GM18909 (cell line): Measurements from ENCODE around the gene PPEF1.

Experiments
- ATAC-seq: cut with Tn5 transposase; IDR thresholded peaks from one replicate; pipeline ENCODE4 v1.9.1; 2021; ENCODE audit warnings: mild to moderate bottlenecking; ENCODE audit not compliant: unreplicated experiment, poor library complexity

Gene PPEF1

GRCh38 chrX:18707426-18708049, at the start of gene PPEF1:
Gene PPEF1 (plus strand): TSS chrX:18707645. CDS start chrX:18707781, 136 bp downstream.
- ATAC-seq = no peak

GRCh38 chrX:18661273-18661672, 46.2 kb upstream of the PPEF1 start:
- no peak for ATAC-seq

- no peak for ATAC-seq
These were observed 42.5 kb upstream of the PPEF1 start for GRCh38 chrX:18664947-18665346.

GRCh38 chrX:18666614-18667013, 40.8 kb upstream of the PPEF1 start:
- ATAC-seq = no peak

- no peak for ATAC-seq
These were observed 39.2 kb upstream of the PPEF1 start for GRCh38 chrX:18668071-18668835.

- no peak for ATAC-seq
These were observed 35.4 kb upstream of the PPEF1 start, which contains the start of gene RS1 for GRCh38 chrX:18672008-18672407. Gene RS1 (minus strand): TSS chrX:18672108. CDS start chrX:18672068, 40 bp downstream.

- ATAC-seq = peak; percentile 47
These were observed 33.0 kb upstream of the PPEF1 start for GRCh38 chrX:18674417-18674787.

GRCh38 chrX:18674788-18675735, 32.4 kb upstream of the PPEF1 start:
- peak; percentile 82 for ATAC-seq

- no peak for ATAC-seq
These were observed 31.4 kb upstream of the PPEF1 start for GRCh38 chrX:18676050-18676449.

- ATAC-seq = no peak
These were observed 31.0 kb upstream of the PPEF1 start for GRCh38 chrX:18676470-18676869.

GRCh38 chrX:18677161-18677869, 30.1 kb upstream of the PPEF1 start:
- no peak for ATAC-seq

GRCh38 chrX:18681996-18682395, 25.4 kb upstream of the PPEF1 start:
- ATAC-seq = no peak

GRCh38 chrX:18682979-18683387, 24.5 kb upstream of the PPEF1 start:
- no peak for ATAC-seq

- ATAC-seq = no peak
These were observed 19.5 kb upstream of the PPEF1 start for GRCh38 chrX:18687856-18688495.

- ATAC-seq = no peak
These were observed 16.0 kb upstream of the PPEF1 start for GRCh38 chrX:18691431-18691830.

- ATAC-seq = no peak
These were observed 14.9 kb upstream of the PPEF1 start for GRCh38 chrX:18692541-18692940.

GRCh38 chrX:18696653-18697052, 10.8 kb upstream of the PPEF1 start:
- ATAC-seq = no peak

- ATAC-seq = no peak
These were observed 8.5 kb upstream of the PPEF1 start for GRCh38 chrX:18698737-18699650.
